Duodenal mucosa (tissue), 2 donors: Measurements from ENCODE around the gene MAPT.

Experiments
- H3K27ac ChIP-seq: one replicate; pipeline ENCODE4 v1.7.0; 2013; ENCODE audit warnings: low read depth, low read length
- H3K27me3 ChIP-seq, 2 donors: one replicate each; pipeline ENCODE4 v1.7.0; 2013; ENCODE audit warnings: low read length in 2 of 2, control low read depth in 1 of 2; ENCODE audit not compliant: insufficient read depth in 2 of 2, control insufficient read depth in 1 of 2
- H3K36me3 ChIP-seq, 2 donors: one replicate each; pipeline ENCODE4 v1.7.0; 2013; ENCODE audit warnings: low read length in 2 of 2, control low read depth in 1 of 2; ENCODE audit not compliant: insufficient read depth in 2 of 2, control insufficient read depth in 1 of 2
- H3K4me1 ChIP-seq, 2 donors: one replicate each; pipeline ENCODE4 v1.7.0; 2013; ENCODE audit warnings: low read length in 2 of 2, control low read depth in 1 of 2; ENCODE audit not compliant: insufficient read depth in 2 of 2, control insufficient read depth in 1 of 2
- H3K4me3 ChIP-seq, 2 donors: one replicate each; pipeline ENCODE4 v1.7.0; 2013; ENCODE audit warnings: low read length in 2 of 2, low read depth in 1 of 2
- H3K9ac ChIP-seq, 2 donors: one replicate each; pipeline ENCODE4 v1.7.0; 2013; ENCODE audit warnings: low read length in 2 of 2, low read depth in 1 of 2
- H3K9me3 ChIP-seq, 2 donors: one replicate each; pipeline ENCODE4 v1.7.0; 2013; ENCODE audit warnings: low read length in 2 of 2, control low read depth in 1 of 2; ENCODE audit not compliant: control insufficient read depth in 1 of 2

MAPT gene

GRCh38 chr17:45965812-45966211 lies 71.5 kb downstream of the MAPT start:
- Histone ChIP-seq H3K36me3 (no peaks in the 10 kb centered on the region), H3K4me1 (no peaks in the 10 kb centered on the region), H3K4me3 (no peak overlapping the region), H3K9me3 (no peaks in the 10 kb centered on the region), H3K27ac (no peak overlapping the region), H3K9ac (no peak overlapping the region), H3K27me3 (peaks cover 0 to 5% of the 10 kb centered on the region in 2 donors)

DNA sequence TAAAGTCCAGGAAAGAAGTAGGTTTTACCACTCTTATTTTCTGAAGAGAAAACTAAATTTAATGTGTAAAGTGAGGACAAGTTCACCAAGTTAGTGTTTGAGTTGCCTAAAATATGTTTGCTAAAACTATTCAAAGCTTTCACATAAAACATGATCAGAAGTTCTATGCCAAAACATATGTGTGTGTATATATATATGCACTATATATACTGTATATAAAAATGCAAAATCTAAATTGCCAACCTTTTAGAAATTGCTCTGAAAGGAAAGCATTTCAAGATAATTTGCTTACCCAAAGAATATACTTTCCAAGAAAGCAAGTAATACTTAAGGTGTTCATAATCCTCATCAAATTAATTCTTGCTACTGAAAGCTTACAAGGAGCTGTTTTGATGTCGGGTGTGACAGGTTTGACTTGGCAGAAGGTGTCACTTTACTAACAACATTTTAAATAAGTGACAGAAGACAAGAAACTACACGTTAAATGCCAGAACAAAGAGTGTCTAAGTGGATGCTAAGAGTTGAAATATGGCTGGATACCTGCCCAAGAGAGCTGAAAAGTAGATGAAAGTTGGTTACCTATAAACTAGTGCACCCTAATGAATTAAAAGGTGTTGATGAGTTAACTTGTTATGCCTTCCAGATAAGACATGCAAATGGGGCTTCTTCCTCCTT lies 72.4 kb downstream of the MAPT start:
- H3K27ac ChIP-seq = no peak overlapping the region

DNA sequence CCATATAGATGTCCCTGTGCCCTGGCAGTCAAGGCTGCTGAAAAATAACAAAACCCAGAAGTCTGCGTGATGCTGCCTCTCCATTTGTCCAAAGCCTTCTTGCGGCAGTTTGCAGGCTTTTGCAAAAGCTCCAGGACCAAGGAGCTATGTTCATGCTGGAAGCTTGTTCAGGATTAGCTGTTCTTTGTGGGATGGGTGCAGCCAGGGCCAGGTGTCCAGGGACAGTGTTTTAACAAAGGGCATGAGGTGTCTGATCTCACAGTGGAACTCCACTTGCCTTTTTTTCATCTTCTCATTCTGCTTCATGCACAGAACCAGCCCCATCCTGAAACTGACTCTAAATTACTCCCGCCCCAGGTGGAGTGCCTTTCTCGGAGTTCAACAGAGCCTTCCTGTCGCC lies 73.0 kb downstream of the MAPT start:
- H3K4me1 ChIP-seq = no peaks in the 10 kb centered on the region
- H3K36me3 ChIP-seq = no peaks in the 10 kb centered on the region
- H3K27ac ChIP-seq = no peak overlapping the region

More for the DNA sequence above, 72.4 kb downstream of the MAPT start:
- Histone ChIP-seq H3K9me3 (no peaks in the 10 kb centered on the region), H3K9ac (no peak overlapping the region), H3K4me3 (no peak overlapping the region), H3K27me3 (peaks cover 0 to 5% of the 10 kb centered on the region in 2 donors), H3K4me1 (no peaks in the 10 kb centered on the region), H3K36me3 (no peaks in the 10 kb centered on the region)

DNA sequence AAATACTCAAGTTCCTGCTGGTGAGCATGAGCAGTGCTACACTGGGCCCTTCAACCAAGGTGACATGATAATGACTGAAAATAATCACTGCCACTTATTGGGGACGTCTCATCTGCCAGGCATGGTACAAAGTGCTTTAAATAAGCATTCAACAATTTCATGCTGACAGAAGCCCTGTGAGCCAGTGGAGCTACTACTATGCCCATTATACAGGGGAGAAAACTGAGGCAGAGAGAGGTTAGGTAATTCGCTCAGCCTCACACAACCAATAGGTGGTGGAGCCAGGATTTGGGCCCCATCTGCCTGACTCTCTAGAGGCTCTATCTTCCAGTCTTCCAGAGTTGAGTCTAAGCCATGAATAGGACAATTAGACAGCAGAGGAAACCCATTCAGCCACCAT lies 74.4 kb downstream of the MAPT start:
- no peak overlapping the region for H3K4me3 ChIP-seq
- H3K27ac ChIP-seq = no peak overlapping the region
- peaks cover 0 to 7% of the 10 kb centered on the region in 2 donors for H3K27me3 ChIP-seq
- no peaks in the 10 kb centered on the region for H3K36me3 ChIP-seq
- H3K9me3 ChIP-seq = no peaks in the 10 kb centered on the region
- H3K4me1 ChIP-seq = no peaks in the 10 kb centered on the region
- H3K9ac ChIP-seq = no peak overlapping the region

More for the DNA sequence above, 73.0 kb downstream of the MAPT start:
- no peak overlapping the region for H3K9ac ChIP-seq
- no peaks in the 10 kb centered on the region for H3K9me3 ChIP-seq
- no peak overlapping the region for H3K4me3 ChIP-seq
- peaks cover 0 to 7% of the 10 kb centered on the region in 2 donors for H3K27me3 ChIP-seq

- Histone ChIP-seq H3K27ac (no peak overlapping the region), H3K4me1 (no peaks in the 10 kb centered on the region), H3K9me3 (no peaks in the 10 kb centered on the region), H3K4me3 (no peak overlapping the region), H3K9ac (no peak overlapping the region), H3K27me3 (peaks cover 0 to 7% of the 10 kb centered on the region in 2 donors), H3K36me3 (no peaks in the 10 kb centered on the region)
These were observed 75.4 kb downstream of the MAPT start for GRCh38 chr17:45969726-45970125.

GRCh38 chr17:45970659-45971058 lies 76.3 kb downstream of the MAPT start:
- Histone ChIP-seq H3K27ac (no peak overlapping the region), H3K9me3 (no peaks in the 10 kb centered on the region), H3K9ac (no peak overlapping the region), H3K36me3 (no peaks in the 10 kb centered on the region), H3K27me3 (peaks cover 0 to 7% of the 10 kb centered on the region in 2 donors), H3K4me1 (no peaks in the 10 kb centered on the region), H3K4me3 (no peak overlapping the region)

GRCh38 chr17:45971698-45972141 lies 77.4 kb downstream of the MAPT start:
- Histone ChIP-seq H3K4me3 (no peak overlapping the region), H3K4me1 (no peaks in the 10 kb centered on the region), H3K36me3 (no peaks in the 10 kb centered on the region), H3K27me3 (peaks cover 0 to 7% of the 10 kb centered on the region in 2 donors), H3K27ac (no peak overlapping the region), H3K9ac (no peak overlapping the region), H3K9me3 (no peaks in the 10 kb centered on the region)

DNA sequence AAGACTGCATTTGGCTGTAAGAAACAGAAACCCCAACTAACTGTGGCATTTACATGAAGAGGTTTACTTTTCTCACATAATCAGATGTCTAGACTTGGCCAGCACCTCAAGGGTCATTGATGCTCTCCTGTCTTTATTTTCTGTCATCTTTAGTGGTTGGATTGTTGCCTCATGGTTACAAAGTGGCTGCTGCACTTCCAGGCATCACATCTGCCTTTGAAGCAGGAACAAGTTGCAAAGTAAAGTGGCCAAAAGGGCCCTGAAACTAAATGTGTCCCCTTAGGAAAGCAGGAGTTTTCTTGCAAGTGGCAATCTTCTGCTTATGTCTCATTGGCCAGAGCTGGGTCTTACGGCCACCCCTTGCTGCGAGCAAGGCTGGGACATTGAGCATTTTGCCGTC lies 78.2 kb downstream of the MAPT start:
- Histone ChIP-seq H3K4me1 (no peaks in the 10 kb centered on the region), H3K9me3 (no peaks in the 10 kb centered on the region), H3K9ac (no peak overlapping the region), H3K4me3 (no peak overlapping the region), H3K36me3 (no peaks in the 10 kb centered on the region), H3K27me3 (peaks cover 0 to 7% of the 10 kb centered on the region in 2 donors), H3K27ac (no peak overlapping the region)

GRCh38 chr17:45973099-45973780 lies 78.9 kb downstream of the MAPT start:
- Histone ChIP-seq H3K36me3 (no peaks in the 10 kb centered on the region), H3K27ac (no peak overlapping the region), H3K9ac (no peak overlapping the region), H3K4me3 (no peak overlapping the region), H3K9me3 (no peaks in the 10 kb centered on the region), H3K4me1 (no peaks in the 10 kb centered on the region), H3K27me3 (peaks cover 0 to 7% of the 10 kb centered on the region in 2 donors)

DNA sequence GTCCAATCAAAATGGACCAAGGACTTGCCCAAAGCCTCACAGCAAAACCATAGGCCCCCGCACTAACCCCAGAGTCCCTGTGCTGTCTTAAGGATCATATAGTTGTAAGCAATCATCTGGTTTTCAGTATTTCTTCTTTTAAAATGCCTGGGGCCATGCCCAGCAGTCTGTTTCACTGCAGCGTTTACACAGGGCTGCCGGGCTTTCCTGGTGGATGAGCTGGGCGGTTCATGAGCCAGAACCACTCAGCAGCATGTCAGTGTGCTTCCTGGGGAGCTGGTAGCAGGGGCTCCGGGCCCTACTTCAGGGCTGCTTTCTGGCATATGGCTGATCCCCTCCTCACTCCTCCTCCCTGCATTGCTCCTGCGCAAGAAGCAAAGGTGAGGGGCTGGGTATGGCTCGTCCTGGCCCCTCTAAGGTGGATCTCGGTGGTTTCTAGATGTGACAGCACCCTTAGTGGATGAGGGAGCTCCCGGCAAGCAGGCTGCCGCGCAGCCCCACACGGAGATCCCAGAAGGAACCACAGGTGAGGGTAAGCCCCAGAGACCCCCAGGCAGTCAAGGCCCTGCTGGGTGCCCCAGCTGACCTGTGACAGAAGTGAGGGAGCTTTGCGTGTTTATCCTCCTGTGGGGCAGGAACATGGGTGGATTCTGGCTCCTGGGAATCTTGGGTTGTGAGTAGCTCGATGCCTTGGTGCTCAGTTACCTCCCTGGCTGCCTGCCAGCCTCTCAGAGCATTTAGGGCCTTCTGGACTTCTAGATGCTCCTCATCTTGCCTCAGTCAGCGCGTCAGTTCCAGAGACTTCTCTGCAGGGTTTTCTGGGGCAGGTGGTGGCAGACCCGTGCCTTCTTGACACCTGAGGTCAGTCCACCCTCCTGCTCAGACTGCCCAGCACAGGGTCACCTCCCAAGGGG lies 79.8 kb downstream of the MAPT start:
- Histone ChIP-seq H3K4me3 (no peak overlapping the region), H3K9ac (no peak overlapping the region), H3K9me3 (no peaks in the 10 kb centered on the region), H3K27ac (no peak overlapping the region), H3K36me3 (no peaks in the 10 kb centered on the region), H3K27me3 (peaks cover 0 to 2% of the 10 kb centered on the region in 2 donors), H3K4me1 (no peaks in the 10 kb centered on the region)
